Ishikawa (cell line): ENCODE measurements around the gene ASTN1.

Experiments
- CREB1 ChIP-seq: IDR thresholded peaks from 2 replicates; pipeline ENCODE4 v1.6.1; 2012; ENCODE audit warnings: low read depth
- EGR1 ChIP-seq: IDR thresholded peaks from 2 replicates; pipeline ENCODE4 v1.6.1; 2012
- EP300 ChIP-seq: IDR thresholded peaks from 2 replicates; pipeline ENCODE4 v1.6.1; 2012; ENCODE audit warnings: borderline replicate concordance
- FOXM1 ChIP-seq: IDR thresholded peaks from 2 replicates; pipeline ENCODE4 v1.6.1; 2012; ENCODE audit warnings: low read depth, borderline replicate concordance
- RAD21 ChIP-seq: IDR thresholded peaks from 2 replicates; pipeline ENCODE4 v1.6.1; 2012; ENCODE audit warnings: low read depth
- REST ChIP-seq: IDR thresholded peaks from 2 replicates; pipeline ENCODE4 v1.6.1; 2012; ENCODE audit warnings: low read depth, mild to moderate bottlenecking
- TAF1 ChIP-seq: IDR thresholded peaks from 2 replicates; pipeline ENCODE4 v1.6.1; 2012; ENCODE audit warnings: low read depth, mild to moderate bottlenecking
- TCF12 ChIP-seq: IDR thresholded peaks from 2 replicates; pipeline ENCODE4 v1.6.1; 2012; ENCODE audit warnings: low read depth
- TEAD4 ChIP-seq: IDR thresholded peaks from 2 replicates; pipeline ENCODE4 v1.6.1; 2012
- YY1 ChIP-seq: IDR thresholded peaks from 2 replicates; pipeline ENCODE4 v1.6.1; 2012; ENCODE audit warnings: low read depth

GRCh38 chr1:176994931-176995596 lies 169.4 kb downstream of the ASTN1 start:
- TF ChIP-seq RAD21 (no peak), FOXM1 (no peak), TAF1 (no peak), EP300 (no peak), YY1 (no peak), REST (no peak), TEAD4 (no peak), EGR1 (no peak), TCF12 (no peak), CREB1 (no peak)
